ENCODE results near the gene WWP2.

The WWP2 gene

DNA sequence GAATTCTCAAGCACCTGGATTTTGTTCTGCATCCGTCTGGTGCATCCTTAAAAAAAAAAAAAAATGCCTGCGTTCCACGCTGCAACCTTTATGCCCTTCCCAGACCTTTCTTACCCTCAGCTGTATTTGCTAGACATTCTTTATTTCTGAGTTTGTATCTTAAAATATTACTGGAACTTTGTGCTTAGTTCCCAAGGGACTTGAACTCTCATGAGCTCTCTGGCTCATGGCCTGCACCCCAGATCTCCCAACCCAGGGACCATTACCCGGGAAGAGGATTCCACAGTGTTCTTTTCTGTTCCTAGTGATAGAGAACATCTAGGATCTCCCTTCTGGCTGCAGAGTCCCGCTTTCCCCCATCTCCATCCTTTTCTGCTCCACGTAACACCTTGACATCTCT, 160.1 kb downstream of the WWP2 start:
- no peak overlapping the region for H3K4me3 Mint-ChIP-seq
- no peaks in the 10 kb centered on the region for H3K27me3 Mint-ChIP-seq
- no peak for ATAC-seq
- H3K36me3 Mint-ChIP-seq = peaks cover 58% of the 10 kb centered on the region
- no peaks in the 10 kb centered on the region for H3K9me3 Mint-ChIP-seq
- H3K27ac Mint-ChIP-seq = no peak overlapping the region
- no peaks in the 10 kb centered on the region for H3K4me1 Mint-ChIP-seq

DNA sequence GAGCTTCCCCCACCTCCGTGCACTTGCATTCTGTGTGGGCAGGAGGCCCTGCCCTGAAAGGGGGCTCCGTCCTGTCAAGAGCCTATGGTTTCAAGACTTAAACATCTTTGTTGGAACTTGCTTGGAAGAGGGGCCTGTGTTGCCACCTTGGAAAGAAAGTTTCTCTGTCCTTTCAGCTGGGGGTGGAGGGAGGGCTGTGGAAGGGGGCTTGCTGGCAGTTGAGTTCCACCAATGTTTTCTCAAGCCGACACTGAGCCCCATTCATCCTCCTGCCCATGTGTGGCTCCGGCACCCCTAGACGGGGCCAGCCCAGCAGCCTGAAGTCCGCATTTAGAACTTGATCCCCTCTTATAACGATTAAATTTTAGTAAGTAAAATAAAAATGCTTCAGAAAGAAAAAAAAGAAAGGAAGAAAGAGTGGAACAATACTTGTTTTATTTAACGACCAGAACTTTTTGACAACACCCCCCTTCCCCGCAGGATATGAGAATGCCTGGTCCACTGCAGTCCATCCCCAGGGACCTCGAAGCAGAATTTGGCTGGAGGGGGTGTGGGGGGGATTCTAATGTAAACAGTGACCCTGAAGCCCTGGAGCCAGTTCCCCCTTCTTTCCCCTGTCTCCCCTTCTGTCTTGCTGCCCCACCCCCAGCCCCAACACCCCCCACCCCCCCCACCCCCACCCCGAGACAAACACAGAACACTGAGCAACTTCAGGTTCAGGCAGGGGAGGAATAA, 162.1 kb downstream of the WWP2 start:
- Mint-ChIP-seq H3K9me3 (no peaks in the 10 kb centered on the region), H3K36me3 (peaks cover 41% of the 10 kb centered on the region), H3K4me3 (no peak overlapping the region), H3K27ac (no peak overlapping the region), H3K27me3 (no peaks in the 10 kb centered on the region), H3K4me1 (no peaks in the 10 kb centered on the region)
- no peak for ATAC-seq

DNA sequence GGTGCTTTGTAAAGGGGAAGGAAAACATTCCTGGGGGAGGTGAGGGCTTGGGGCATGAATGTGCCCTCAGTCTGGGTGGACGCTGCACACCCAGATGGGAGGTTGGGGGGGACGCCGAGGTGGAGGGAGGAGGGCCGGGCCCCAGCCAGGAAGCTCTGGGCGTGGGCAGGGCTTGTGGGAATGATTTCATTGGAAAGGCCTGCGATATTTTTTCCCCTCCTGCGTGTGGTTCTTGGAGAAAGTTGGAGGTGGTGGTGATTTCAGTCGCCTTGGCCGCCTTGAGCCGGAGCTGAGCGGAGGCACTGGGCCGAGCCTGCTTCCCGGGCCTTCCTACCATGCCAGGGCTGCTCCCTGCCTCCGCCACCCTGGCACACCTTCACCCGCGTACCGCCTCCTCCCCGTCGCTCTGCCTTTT, 162.7 kb downstream of the WWP2 start:
- H3K4me3 Mint-ChIP-seq = no peak overlapping the region
- H3K4me1 Mint-ChIP-seq = no peaks in the 10 kb centered on the region
- H3K27me3 Mint-ChIP-seq = no peaks in the 10 kb centered on the region
- ATAC-seq = no peak
- H3K27ac Mint-ChIP-seq = no peak overlapping the region
- no peaks in the 10 kb centered on the region for H3K9me3 Mint-ChIP-seq
- H3K36me3 Mint-ChIP-seq = peaks cover 38% of the 10 kb centered on the region

DNA sequence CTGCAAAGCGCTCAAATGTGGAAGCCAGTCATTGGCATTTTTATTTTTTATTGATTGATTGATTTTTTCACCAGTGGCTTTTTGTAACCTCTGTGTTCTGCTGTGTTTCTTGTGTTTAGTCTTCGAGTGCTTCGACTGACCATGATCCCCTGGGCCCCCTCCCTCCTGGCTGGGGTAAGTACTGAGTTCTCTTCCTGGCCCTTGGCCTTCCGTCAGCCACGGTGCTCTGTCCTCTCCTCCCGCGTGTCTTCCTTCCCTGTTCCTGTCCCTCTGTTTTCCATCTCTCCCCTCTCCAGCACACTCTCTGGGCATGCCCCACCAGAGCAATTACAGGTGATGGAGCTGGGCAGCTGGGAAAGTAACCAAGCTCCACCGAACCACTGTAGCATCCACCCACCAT, 163.2 kb downstream of the WWP2 start:
- Mint-ChIP-seq H3K4me3 (no peak overlapping the region), H3K27me3 (no peaks in the 10 kb centered on the region), H3K36me3 (peaks cover 43% of the 10 kb centered on the region), H3K4me1 (no peaks in the 10 kb centered on the region), H3K27ac (no peak overlapping the region), H3K9me3 (no peaks in the 10 kb centered on the region)
- ATAC-seq = no peak

DNA sequence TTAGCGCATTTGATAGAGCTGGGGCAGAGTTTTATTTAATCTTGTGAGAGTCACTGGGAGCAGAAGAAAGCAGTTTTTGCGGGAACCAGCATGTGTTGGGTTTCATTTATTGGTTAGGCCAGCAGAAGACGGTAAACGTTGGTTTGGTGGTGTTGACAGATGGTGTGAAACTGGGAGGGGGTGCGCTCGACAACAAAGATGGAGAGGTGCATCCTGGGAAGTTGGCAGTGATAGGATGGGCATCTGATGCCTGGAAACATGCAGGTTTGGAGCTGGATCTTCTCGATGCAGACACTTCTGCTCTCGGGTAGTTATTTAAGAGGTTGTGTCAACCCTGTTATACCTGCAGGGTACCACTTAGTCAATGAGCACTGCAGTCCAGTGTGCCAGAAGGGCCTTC, 164.1 kb downstream of the WWP2 start:
- Mint-ChIP-seq H3K36me3 (peaks cover 43% of the 10 kb centered on the region), H3K4me3 (no peak overlapping the region), H3K27ac (peak overlapping the region; percentile 19), H3K4me1 (no peaks in the 10 kb centered on the region), H3K27me3 (no peaks in the 10 kb centered on the region), H3K9me3 (no peaks in the 10 kb centered on the region)
- ATAC-seq = no peak

DNA sequence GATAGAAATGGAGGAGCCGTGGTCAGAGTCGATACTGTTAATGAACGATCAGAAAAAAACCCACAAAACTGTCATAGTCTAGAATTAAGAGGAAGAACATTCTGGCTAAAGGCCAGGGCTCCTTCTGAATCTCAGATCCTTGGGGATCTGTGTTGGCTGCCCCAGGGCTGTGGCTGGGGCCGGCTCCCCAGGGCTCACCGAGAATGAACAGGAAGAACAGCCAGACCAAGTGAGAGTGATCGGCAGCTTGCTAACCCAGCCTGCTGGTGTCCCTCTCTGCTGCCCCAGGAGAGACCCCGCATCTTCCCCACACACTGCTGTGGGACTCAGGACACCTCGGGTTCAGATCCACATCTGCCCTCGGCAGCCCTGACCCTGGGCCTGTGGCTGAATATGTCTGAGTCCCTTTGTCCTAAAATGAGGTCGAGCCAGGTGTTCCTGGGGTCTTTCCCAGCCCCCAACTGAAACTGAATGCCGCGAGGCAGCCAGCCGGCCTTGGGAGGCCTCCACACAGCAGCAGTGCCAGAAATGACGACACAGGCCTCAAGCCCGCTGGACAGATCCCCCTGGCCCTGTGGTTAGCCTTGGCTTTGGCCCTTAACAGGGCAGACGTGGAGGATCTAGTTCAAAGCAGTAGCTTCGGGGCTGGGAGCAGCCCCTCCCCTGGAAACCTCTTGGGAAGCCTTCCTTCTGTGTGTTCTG, 165.1 kb downstream of the WWP2 start:
- H3K4me1 Mint-ChIP-seq = no peaks in the 10 kb centered on the region
- H3K27me3 Mint-ChIP-seq = no peaks in the 10 kb centered on the region
- H3K9me3 Mint-ChIP-seq = no peaks in the 10 kb centered on the region
- no peak overlapping the region for H3K4me3 Mint-ChIP-seq
- no peak overlapping the region for H3K27ac Mint-ChIP-seq
- no peak for ATAC-seq
- H3K36me3 Mint-ChIP-seq = peaks cover 44% of the 10 kb centered on the region

DNA sequence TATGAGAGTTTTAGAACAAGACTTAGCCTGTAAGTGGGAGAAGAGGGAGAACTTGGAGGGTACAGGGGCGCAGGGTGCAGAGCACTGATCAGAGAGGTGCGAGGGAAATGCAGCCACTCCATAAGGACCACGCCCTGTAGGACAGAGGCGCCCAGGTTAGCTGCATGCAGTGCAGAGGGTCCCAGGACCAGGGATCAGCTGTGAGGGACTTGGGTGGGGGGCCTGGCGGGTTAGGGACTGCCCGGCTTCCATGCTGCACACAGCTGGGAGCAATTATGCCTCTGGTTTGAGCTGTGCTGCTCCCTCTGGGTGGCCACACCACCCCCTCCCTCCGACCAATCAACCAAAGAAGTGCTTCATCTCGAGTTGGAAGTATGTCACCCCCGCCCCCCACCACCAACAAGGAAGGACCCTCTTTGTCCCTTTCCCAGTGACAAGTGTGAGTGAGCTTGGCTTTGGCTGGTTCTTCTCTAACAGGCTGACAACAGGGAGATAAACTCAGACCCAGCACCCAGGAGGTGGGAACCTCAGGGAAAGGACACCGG, 166.8 kb downstream of the WWP2 start:
- no peak for ATAC-seq
- Mint-ChIP-seq H3K27ac (no peak overlapping the region), H3K9me3 (no peaks in the 10 kb centered on the region), H3K27me3 (no peaks in the 10 kb centered on the region), H3K4me3 (no peak overlapping the region), H3K4me1 (no peaks in the 10 kb centered on the region), H3K36me3 (peaks cover 56% of the 10 kb centered on the region)

DNA sequence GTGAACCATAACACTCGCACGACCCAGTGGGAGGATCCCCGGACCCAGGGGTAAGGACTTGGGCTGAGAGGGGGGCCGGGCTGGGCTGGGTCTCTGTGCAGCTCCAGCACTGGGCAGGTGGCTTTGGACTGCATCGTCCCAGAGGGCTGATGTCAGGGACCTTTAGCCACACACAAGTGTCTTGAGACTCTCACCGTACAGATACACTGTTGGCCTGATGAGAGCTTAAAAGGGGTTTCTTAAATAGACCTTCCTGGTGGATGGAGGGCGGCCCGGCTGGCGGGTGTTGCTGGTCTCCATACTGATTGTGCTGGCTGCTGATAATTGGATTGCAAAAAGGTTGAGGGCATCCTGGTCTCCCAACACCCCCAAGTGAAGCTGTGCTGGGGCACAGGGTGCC, 167.3 kb downstream of the WWP2 start:
- ATAC-seq = no peak
- no peak overlapping the region for H3K27ac Mint-ChIP-seq
- H3K27me3 Mint-ChIP-seq = no peaks in the 10 kb centered on the region
- H3K4me1 Mint-ChIP-seq = no peaks in the 10 kb centered on the region
- H3K9me3 Mint-ChIP-seq = no peaks in the 10 kb centered on the region
- H3K36me3 Mint-ChIP-seq = peaks cover 60% of the 10 kb centered on the region
- H3K4me3 Mint-ChIP-seq = no peak overlapping the region

DNA sequence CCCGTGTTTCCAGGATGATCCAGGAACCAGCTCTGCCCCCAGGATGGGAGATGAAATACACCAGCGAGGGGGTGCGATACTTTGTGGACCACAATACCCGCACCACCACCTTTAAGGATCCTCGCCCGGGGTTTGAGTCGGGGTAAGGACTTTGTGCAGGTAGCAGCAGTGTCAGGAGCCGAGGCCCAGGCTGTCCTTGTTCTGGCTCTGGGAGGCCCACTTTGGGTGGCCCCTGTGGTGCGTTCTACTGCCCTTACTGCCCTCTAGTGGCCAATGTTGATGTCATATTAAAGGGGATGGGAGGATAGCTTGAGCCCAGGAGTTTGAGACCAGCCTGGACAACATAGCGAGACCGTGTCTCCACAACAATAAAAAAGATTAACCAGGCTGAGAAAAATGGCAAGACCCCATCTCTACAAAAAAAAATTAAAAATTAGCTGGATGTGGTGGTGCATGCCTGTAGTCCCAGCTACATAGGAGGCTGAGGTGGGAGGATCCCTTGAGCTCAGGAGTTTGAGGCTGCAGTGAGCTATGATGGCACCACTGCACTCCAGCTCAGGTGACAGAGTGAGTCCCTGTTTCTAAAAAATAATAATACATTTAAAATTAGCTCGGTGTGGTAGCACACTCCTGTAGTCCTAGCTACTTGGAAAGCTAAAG, 168.1 kb downstream of the WWP2 start:
- Mint-ChIP-seq H3K4me1 (no peaks in the 10 kb centered on the region), H3K36me3 (peaks cover 66% of the 10 kb centered on the region), H3K9me3 (no peaks in the 10 kb centered on the region), H3K27ac (no peak overlapping the region), H3K4me3 (no peak overlapping the region), H3K27me3 (no peaks in the 10 kb centered on the region)
- ATAC-seq = peak; percentile 79

DNA sequence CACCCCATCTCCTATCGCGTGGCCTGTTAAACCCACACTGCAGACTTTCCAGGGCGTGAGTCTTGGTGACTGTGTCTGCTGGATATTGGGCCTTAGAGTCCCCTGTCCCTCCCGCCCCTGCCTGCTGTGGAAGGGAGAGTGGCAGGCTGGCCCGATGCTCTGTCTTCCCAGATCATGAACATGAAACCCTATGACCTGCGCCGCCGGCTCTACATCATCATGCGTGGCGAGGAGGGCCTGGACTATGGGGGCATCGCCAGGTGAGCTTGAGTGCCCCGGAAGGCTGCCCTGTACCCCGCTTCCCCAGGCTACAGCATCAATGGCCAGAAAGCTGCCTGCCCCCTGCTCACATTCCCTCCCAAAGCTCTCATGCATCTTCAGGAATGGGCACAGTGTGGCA, 169.5 kb downstream of the WWP2 start:
- no peaks in the 10 kb centered on the region for H3K27me3 Mint-ChIP-seq
- no peaks in the 10 kb centered on the region for H3K4me1 Mint-ChIP-seq
- H3K4me3 Mint-ChIP-seq = no peak overlapping the region
- no peak for ATAC-seq
- no peaks in the 10 kb centered on the region for H3K9me3 Mint-ChIP-seq
- H3K36me3 Mint-ChIP-seq = peaks cover 66% of the 10 kb centered on the region
- no peak overlapping the region for H3K27ac Mint-ChIP-seq

DNA sequence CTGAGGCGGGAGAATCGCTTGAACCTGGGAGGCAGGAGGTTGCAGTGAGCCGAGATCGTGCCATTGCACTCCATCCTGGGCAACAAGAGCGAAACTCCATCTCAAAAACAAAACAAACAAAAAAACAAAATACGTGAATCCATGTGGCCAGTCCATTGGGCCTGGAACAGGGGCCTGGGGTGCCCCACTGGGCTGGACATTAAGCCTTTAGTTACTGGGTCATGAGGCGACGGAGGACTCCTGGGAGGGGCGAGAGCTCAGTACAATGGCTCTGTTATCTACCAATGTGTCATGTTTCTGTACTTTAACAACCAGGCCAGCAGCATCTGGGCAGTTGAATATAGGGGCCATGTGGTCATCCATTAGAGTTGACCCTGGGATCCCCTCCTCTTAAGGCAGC, 170.1 kb downstream of the WWP2 start:
- H3K9me3 Mint-ChIP-seq = no peaks in the 10 kb centered on the region
- no peaks in the 10 kb centered on the region for H3K27me3 Mint-ChIP-seq
- no peaks in the 10 kb centered on the region for H3K4me1 Mint-ChIP-seq
- no peak overlapping the region for H3K4me3 Mint-ChIP-seq
- no peak for ATAC-seq
- H3K27ac Mint-ChIP-seq = no peak overlapping the region
- peaks cover 67% of the 10 kb centered on the region for H3K36me3 Mint-ChIP-seq

DNA sequence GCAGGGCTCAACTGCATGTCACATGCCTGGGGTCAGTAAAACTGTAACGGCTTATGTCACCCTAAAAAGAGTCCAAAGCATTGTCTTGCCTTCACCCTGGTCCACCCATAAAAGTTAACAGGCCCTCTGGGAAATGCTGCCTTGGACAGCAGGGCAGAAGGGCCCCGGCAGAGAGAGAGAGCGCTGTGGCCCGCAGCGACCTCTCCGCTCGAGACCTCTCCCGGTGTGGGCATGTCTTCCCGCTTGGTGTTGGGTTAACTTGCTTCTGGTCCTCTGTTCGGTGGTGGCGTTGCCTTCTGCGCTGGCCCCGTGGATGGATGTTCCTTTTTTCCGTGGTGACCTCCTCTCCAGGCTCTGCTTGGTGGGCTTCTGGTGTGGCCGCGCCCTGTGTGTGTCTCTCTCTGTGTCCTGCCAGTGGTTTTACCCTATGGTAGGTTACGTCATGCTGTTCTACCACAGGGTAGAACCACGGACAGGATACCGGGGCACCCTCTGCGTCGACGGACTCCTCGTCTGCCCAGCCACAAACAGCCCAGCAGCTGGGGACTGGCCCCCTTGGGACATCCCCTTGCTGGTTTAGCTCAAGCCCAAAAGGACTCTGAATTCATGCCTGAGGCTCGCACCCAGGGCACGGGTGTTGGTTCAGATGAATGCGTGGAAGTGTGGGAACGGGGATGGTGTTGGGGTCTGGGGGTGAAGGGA, 170.7 kb downstream of the WWP2 start:
- no peaks in the 10 kb centered on the region for H3K4me1 Mint-ChIP-seq
- ATAC-seq = no peak
- peaks cover 73% of the 10 kb centered on the region for H3K36me3 Mint-ChIP-seq
- H3K4me3 Mint-ChIP-seq = no peak overlapping the region
- no peaks in the 10 kb centered on the region for H3K27me3 Mint-ChIP-seq
- H3K9me3 Mint-ChIP-seq = no peaks in the 10 kb centered on the region
- no peak overlapping the region for H3K27ac Mint-ChIP-seq

DNA sequence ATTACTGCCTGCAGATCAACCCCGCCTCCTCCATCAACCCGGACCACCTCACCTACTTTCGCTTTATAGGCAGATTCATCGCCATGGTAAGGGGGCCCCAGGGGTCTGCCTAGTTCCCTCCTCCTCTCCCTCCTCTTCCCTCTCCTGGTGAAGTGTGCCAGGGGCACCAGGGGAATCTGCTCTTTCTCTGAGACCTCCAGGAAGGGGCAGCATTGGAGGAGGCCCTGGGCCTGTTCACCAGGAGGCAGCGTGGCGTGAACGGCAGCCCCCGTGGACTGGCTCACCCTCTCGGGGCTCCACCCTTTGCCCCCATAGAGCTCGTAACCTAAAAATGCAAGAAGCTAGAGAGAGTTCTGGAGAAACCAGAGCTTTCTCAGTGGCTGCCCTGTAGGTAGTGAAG, 171.9 kb downstream of the WWP2 start:
- no peak for ATAC-seq
- Mint-ChIP-seq H3K36me3 (peaks cover 85% of the 10 kb centered on the region), H3K9me3 (no peaks in the 10 kb centered on the region), H3K27ac (no peak overlapping the region), H3K4me3 (no peak overlapping the region), H3K27me3 (no peaks in the 10 kb centered on the region), H3K4me1 (no peaks in the 10 kb centered on the region)

DNA sequence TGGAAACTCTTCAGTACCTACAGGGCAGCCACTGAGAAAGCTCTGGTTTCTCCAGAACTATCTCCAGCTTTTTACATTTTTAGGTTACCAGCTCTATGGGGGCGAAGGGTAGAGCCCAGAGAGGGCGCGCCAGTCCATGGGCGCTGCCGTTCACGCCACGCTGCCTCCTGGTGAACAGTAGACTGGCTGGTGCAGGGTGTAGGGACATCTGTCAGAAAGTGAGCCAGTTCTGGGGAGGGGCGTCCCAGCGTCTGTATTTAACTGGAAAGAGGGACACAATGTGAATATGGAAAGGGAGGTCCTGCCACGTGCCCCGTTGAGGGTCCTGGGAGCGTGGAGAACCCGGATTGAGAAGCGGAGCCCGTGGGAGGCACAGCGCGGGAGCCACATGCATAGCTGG, 172.6 kb downstream of the WWP2 start:
- no peak overlapping the region for H3K4me3 Mint-ChIP-seq
- H3K27ac Mint-ChIP-seq = no peak overlapping the region
- H3K36me3 Mint-ChIP-seq = peaks cover 86% of the 10 kb centered on the region
- H3K9me3 Mint-ChIP-seq = no peaks in the 10 kb centered on the region
- no peaks in the 10 kb centered on the region for H3K27me3 Mint-ChIP-seq
- H3K4me1 Mint-ChIP-seq = no peaks in the 10 kb centered on the region
- ATAC-seq = no peak

DNA sequence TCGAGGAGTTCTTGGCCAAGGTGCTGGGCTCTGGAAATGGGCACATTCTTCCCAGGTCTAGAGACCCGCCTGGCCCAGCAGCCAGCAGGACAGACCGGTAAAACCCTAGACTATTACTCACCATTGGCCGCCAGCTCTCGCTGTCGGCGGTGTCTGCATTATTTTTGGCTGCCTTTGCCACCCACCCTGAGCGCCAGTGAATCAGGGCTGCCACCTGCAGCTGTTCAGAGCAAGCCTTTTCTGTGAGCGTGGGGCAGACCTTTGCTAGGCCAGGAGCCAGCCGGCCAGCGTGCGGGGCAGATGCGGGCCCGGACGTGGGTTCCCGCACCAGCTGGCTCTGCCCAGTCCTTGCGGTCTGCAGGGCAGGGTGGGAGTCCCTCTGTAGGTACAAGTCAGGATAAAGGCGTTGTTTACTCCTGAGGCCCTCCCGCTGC, 173.2 kb downstream of the WWP2 start:
- no peak for ATAC-seq
- Mint-ChIP-seq H3K9me3 (no peaks in the 10 kb centered on the region), H3K4me1 (no peaks in the 10 kb centered on the region), H3K27ac (no peak overlapping the region), H3K4me3 (no peak overlapping the region), H3K36me3 (peaks cover 85% of the 10 kb centered on the region), H3K27me3 (no peaks in the 10 kb centered on the region)

All from stimulated activated memory B cell treated with anti-CD40 and anti-IgM and Interleukin-4, amounts not matched to agents 10 μg/mL and 1 μg/mL and 100 μg/mL, for 72 hours (primary cell).